K562 (cell line): ENCODE measurements around the gene NUP62. TPM values are rescaled to one million over a fixed set of nuclear protein-coding genes. Genes with fewer than 3 reads are reported as not detected.

ENCODE experiments used
- ARHGAP35 ChIP-seq: fragments of 450-650 bp; IDR thresholded peaks from 2 replicates; pipeline ENCODE4 v1.6.1; 2018; ENCODE audit not compliant: partially characterized antibody
- CAMTA2 ChIP-seq: fragments of 250-450 bp; sonication (Bioruptor Pico); conservative IDR thresholded peaks from 2 replicates; pipeline ENCODE4 v1.5.1; 2022
- CBX1 ChIP-seq: sonication (generic); IDR thresholded peaks from 2 replicates; pipeline ENCODE4 v1.6.1; 2016; ENCODE audit warnings: antibody characterized with exemption, low read depth, mild to moderate bottlenecking
- CREM ChIP-seq: IDR thresholded peaks from 2 replicates; pipeline ENCODE4 v1.6.1; 2014; ENCODE audit warnings: antibody characterized with exemption, low read depth
- ESRRB ChIP-seq: fragments of 250-450 bp; sonication (Bioruptor Pico); IDR thresholded peaks from 2 replicates; pipeline ENCODE4 v1.5.0; 2020; ENCODE audit warnings: mild to moderate bottlenecking, moderate library complexity, borderline replicate concordance
- ETV5 ChIP-seq: sonication (generic); formaldehyde crosslinking; IDR thresholded peaks from 2 replicates; pipeline ENCODE4 v1.4.0; 2020; ENCODE audit warnings: low read depth, mild to moderate bottlenecking, missing genetic modification reagents
- GTF2F1 ChIP-seq: IDR thresholded peaks from 2 replicates; pipeline ENCODE4 v1.6.1; 2011; ENCODE audit warnings: low read depth, low read length, improper control_type of control experiment
- GTF3C2 ChIP-seq: IDR thresholded peaks from 3 replicates; pipeline ENCODE4 v1.6.1; 2011; ENCODE audit warnings: borderline replicate concordance, mild to moderate bottlenecking, moderate library complexity; ENCODE audit not compliant: insufficient read length; ENCODE audit errors: extremely low read depth
- KLF1 ChIP-seq: fragments of 450-650 bp; IDR thresholded peaks from 2 replicates; pipeline ENCODE4 v1.6.1; 2016; ENCODE audit warnings: missing genetic modification characterization, missing compliant biosample characterization
- LARP7 ChIP-seq: fragments of 450-650 bp; IDR thresholded peaks from 2 replicates; pipeline ENCODE4 v1.6.1; 2016
- POLR2A ChIP-seq: fragments of 450-650 bp; conservative IDR thresholded peaks from 2 replicates; pipeline ENCODE4 v1.6.1; 2016
- POLR3A ChIP-seq: IDR thresholded peaks from 2 replicates; pipeline ENCODE4 v1.6.1; 2011; ENCODE audit warnings: borderline replicate concordance, mild to moderate bottlenecking, moderate library complexity; ENCODE audit not compliant: insufficient read length, insufficient read depth; ENCODE audit errors: extremely low read depth
- SRSF1 ChIP-seq: fragments of 200-400 bp; formaldehyde crosslinking; IDR thresholded peaks from 2 replicates; pipeline ENCODE4 v1.6.1; 2017; ENCODE audit warnings: mild to moderate bottlenecking, low read depth, low read length, moderate library complexity
- SUPT5H ChIP-seq: fragments of 450-650 bp; IDR thresholded peaks from 2 replicates; pipeline ENCODE4 v1.6.1; 2016
- TARDBP ChIP-seq: fragments of 450-650 bp; IDR thresholded peaks from 2 replicates; pipeline ENCODE4 v1.6.1; 2016
- TFE3 ChIP-seq: fragments of 450-650 bp; formaldehyde crosslinking; IDR thresholded peaks from 2 replicates; pipeline ENCODE4 v1.4.0; 2020; ENCODE audit warnings: mild to moderate bottlenecking, mixed read lengths
- ZBTB26 ChIP-seq: fragments of 450-650 bp; formaldehyde crosslinking; IDR thresholded peaks from 2 replicates; pipeline ENCODE4 v1.4.0; 2022; ENCODE audit warnings: missing genetic modification characterization
- ZBTB33 ChIP-seq: sonication (generic); formaldehyde crosslinking; IDR thresholded peaks from 2 replicates; pipeline ENCODE4 v1.8.1; 2023; ENCODE audit warnings: mild to moderate bottlenecking, missing genetic modification reagents
- ZC3H8 ChIP-seq: fragments of 450-650 bp; IDR thresholded peaks from 2 replicates; pipeline ENCODE4 v1.6.1; 2017
- ZNF280A ChIP-seq: fragments of 450-650 bp; IDR thresholded peaks from 2 replicates; pipeline ENCODE4 v1.6.1; 2018; ENCODE audit warnings: mild to moderate bottlenecking, low read depth; ENCODE audit not compliant: partially characterized antibody
- ZNF324 ChIP-seq: fragments of 250-450 bp; sonication (Bioruptor Pico); IDR thresholded peaks from 2 replicates; pipeline ENCODE4 v1.4.0; 2020; ENCODE audit warnings: mild to moderate bottlenecking
- polyA plus RNA-seq, 8 experiments: library from polyadenylated mRNA; depleted of rRNA in 4 of 8; stranded (reverse) in 5 of 8; unstranded in 3 of 8; fragments of >200 nt; fragmentation: Nextera tagmentation in 2 of 8; fragmentation: Illumina TruSeq in 1 of 8; extraction: Ambion mirVana in 2 of 8; extraction: Trizol in 1 of 8; gene quantifications; 2 replicates each; pipeline versions ENCODE4 v1.2.1 to v1.2.3, GENCODE V29; 2011 to 2014; ENCODE audit warnings: inconsistent platforms in 1 of 8, missing spikeins in 1 of 8
- total RNA-seq, 7 experiments: library from RNA; depleted of rRNA in 6 of 7; stranded (reverse); fragments of >200 nt in 6 of 7; fragmentation: Illumina TruSeq in 2 of 7; extraction: Trizol in 2 of 7; gene quantifications; 2 replicates each; pipeline versions ENCODE4 v1.2.1 to v1.2.3, GENCODE V29; 2011 to 2021; ENCODE audit warnings: low replicate concordance in 1 of 7

The NUP62 gene
- total and polyA plus RNA-seq, 9 of the 15 experiments (the other 6 are each of a cell fraction or from before 2014, with no cell fraction given): 16.9 to 109 (median 66.0) TPM

- TF ChIP-seq TFE3: no peak
- TF ChIP-seq SRSF1: no peak
- no peak for TF ChIP-seq KLF1 (tag)
- peak; percentile 98 for TF ChIP-seq ZBTB33 (CRISPR knock-in tag)
- no peak for TF ChIP-seq ZNF280A
- peak; percentile 26; the same call in 1 of the 2 replicates for TF ChIP-seq ZBTB26
- no peak for TF ChIP-seq CAMTA2 (CRISPR knock-in tag)
- TF ChIP-seq CREM: peak; percentile 89
- TF ChIP-seq ZNF324: no peak
- TF ChIP-seq GTF2F1: no peak
- peak; percentile 97 for TF ChIP-seq CBX1
- TF ChIP-seq LARP7: no peak
- no peak for TF ChIP-seq ESRRB (CRISPR knock-in tag)
- TF ChIP-seq TARDBP: peak; percentile 73
- TF ChIP-seq POLR3A: no peak
- TF ChIP-seq ARHGAP35: no peak
- TF ChIP-seq ZC3H8: no peak; the same call in 1 of the 2 replicates
- peak; percentile 58; the same call in 1 of the 2 replicates for TF ChIP-seq SUPT5H
- peak; percentile 63 for TF ChIP-seq POLR2A
- TF ChIP-seq GTF3C2: no peak
- TF ChIP-seq ETV5 (CRISPR knock-in tag): peak; percentile 90
Observed at GRCh38 chr19:49889687-49890348, 39.5 kb downstream of the NUP62 start (continued).
